Heart left ventricle (tissue), 13 donors: Measurements from ENCODE around the gene GPR153.

Experiments
- CTCF ChIP-seq, 12 donors: fragments of 200-600 bp; sonication (generic) in 4 of 12; IDR thresholded peaks; one replicate each; pipeline versions ENCODE4 v1.5.0 to v1.8.0; 2018 to 2022; ENCODE audit warnings: antibody characterized with exemption in 12 of 12, mild to moderate bottlenecking in 5 of 12
- POLR2A ChIP-seq, 2 donors: fragments of 450-650 bp; IDR thresholded peaks; one replicate each; pipeline ENCODE4 v1.6.1; 2017; ENCODE audit warnings: antibody characterized with exemption in 2 of 2, mild to moderate bottlenecking in 2 of 2, moderate library complexity in 2 of 2
- donor health status: ischemic (EF 13 %, LVEDD 7.1; RV severe dilation, severe dysfunction).
- donor health status: DM: no; HTN: yes; CAD: no.
- donor health status: DM: no; HTN: no; CAD: no.
- donor health status: ischemic (EF 25% LVEDD 6.9; RV normal size, moderate dysfunction).
- donor health status: ischemic (EF 25% LVEDD 5.7; RV mildly dilated, moderate dysfunction).
- donor health status: ischemic (EF 35%, LVEDD 5.7; RV mildly dilated, moderate dysfunction).
- donor health status: nonischemic (EF 11% LVEDD 7.7; RV severe dilation, severe dysfunction).
- donor health status: DM: yes; HTN: yes; CAD: no.
- donor health status: PGD.
- donor health status: ischemic (EF 29% LVEDD 5.4; RV normal size, mild dysfunction).
- donor health status: nonischemic (EF 23%, LVEDD 6.1; RV moderate dilation, normal function).

- TF ChIP-seq CTCF (IDR thresholded peaks at IDR 0.05) (no peak), POLR2A (IDR thresholded peaks at IDR 0.05) (no peak)
These were observed 31.2 kb upstream of the GPR153 start for GRCh38 chr1:6292102-6292501.
